Measurements from ENCODE around the gene CGB7. TPM values are rescaled to one million over a fixed set of nuclear protein-coding genes. Genes with fewer than 3 reads are reported as not detected.
"Not testable (repeated sequence)": the region's sequence is repeated elsewhere in the genome, so short reads cannot be mapped to it uniquely, and the experiment has no call there.

The CGB7 gene
- total and polyA plus RNA-seq, 2 experiments from 2014 or later: 0.32 to 0.97 TPM

DNA sequence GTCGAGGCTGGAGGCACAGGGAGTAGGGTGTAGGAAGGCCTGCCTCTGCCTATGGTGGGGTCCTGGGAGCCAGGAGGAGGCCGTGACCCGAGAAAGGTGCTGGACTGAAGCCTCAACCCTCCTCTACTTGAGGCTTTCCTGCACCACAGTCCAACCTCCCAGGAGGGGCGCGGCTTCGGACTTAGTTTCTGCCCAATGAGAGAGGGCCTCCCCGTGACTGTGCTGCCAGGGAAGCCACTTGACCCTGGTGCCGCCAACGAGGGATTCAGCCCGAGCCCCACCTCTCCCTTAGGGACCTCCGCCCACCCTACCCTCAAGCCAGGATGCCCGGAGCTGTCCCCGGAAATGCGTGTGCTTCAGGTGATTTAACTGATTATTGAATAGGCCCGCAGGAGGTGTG, 33.3 kb downstream of the CGB7 start, which contains the start of gene CGB3:
TSS of gene CGB3 (minus strand) at position 101 of the 400 bp plus-strand sequence. CDS start 362 bp downstream, outside the sequence.
- not testable (repeated sequence) for H3K4me2 ChIP-seq; H3K9me3 Mint-ChIP-seq; H3F3A ChIP-seq (replicated peaks; ENCODE audit: low read depth); H3K4me3 ChIP-seq; DNase-seq (ENCODE audit: low spot score); H2AFZ ChIP-seq; H3K27ac Mint-ChIP-seq; H3K36me3 Mint-ChIP-seq (ENCODE audit: low read depth); ATAC-seq; H4K20me1 ChIP-seq (replicated peaks; ENCODE audit: insufficient read depth); H3K27ac ChIP-seq (ENCODE audit: low read depth); H3K9me2 ChIP-seq (ENCODE audit: insufficient read depth); H3K36me3 ChIP-seq (ENCODE audit: insufficient read depth); H3K79me2 ChIP-seq (replicated peaks; ENCODE audit: insufficient read depth); H3K4me3 Mint-ChIP-seq
- Histone ChIP-seq H3K27me3 (ENCODE audit: insufficient read depth) (peaks cover 23% of the 10 kb centered on the region), H3K4me1 (ENCODE audit: insufficient read depth) (peaks cover 16% of the 10 kb centered on the region; the same call in 1 of the 2 replicates)
- Mint-ChIP-seq H3K27me3 (ENCODE audit: insufficient read depth, low read depth, poor library complexity) (peaks cover 11% of the 10 kb centered on the region), H3K4me1 (peaks cover 14% of the 10 kb centered on the region)

DNA sequence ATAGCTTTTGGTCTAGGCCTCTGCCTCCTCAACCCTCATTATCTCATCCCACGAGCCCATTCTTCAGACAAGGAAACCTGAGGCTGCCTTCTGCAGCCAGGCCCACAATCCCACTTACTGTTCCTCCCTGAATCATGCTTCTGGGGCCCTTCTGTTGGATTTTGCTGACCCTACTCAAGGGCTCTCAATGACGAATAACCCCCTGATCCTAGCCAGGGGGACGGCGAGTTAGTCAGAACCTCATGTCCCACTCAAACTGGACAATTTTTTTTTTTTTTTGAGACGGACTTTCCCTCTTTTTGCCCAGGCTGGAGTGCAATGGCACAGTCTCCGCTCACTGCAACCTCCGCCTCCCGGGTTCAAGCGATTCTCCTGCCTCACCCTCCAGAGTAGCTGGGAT, 35.4 kb downstream of the CGB7 start:
- no peak overlapping the region for H3K4me2 ChIP-seq
- TF ChIP-seq CREB1 (CRISPR knock-in tag; IDR thresholded peaks at IDR 0.05; ENCODE audit: low read depth) (no peak), EZH2phosphoT487 (IDR thresholded peaks at IDR 0.05; ENCODE audit: unreplicated experiment) (no peak), POLR2AphosphoS5 (IDR thresholded peaks at IDR 0.05; ENCODE audit: low read depth) (no peak), EZH2 (IDR thresholded peaks at IDR 0.05; ENCODE audit: low read depth, unreplicated experiment) (no peak), NANOG (IDR thresholded peaks at IDR 0.05; ENCODE audit: borderline replicate concordance) (no peak), JUNB (IDR thresholded peaks at IDR 0.05; ENCODE audit: unreplicated experiment) (no peak), ZNF331 (CRISPR knock-in tag; IDR thresholded peaks at IDR 0.05; ENCODE audit: low read depth) (no peak), ZNF114 (CRISPR knock-in tag; IDR thresholded peaks at IDR 0.05) (no peak)
- TF ChIP-seq, protein P1, sequence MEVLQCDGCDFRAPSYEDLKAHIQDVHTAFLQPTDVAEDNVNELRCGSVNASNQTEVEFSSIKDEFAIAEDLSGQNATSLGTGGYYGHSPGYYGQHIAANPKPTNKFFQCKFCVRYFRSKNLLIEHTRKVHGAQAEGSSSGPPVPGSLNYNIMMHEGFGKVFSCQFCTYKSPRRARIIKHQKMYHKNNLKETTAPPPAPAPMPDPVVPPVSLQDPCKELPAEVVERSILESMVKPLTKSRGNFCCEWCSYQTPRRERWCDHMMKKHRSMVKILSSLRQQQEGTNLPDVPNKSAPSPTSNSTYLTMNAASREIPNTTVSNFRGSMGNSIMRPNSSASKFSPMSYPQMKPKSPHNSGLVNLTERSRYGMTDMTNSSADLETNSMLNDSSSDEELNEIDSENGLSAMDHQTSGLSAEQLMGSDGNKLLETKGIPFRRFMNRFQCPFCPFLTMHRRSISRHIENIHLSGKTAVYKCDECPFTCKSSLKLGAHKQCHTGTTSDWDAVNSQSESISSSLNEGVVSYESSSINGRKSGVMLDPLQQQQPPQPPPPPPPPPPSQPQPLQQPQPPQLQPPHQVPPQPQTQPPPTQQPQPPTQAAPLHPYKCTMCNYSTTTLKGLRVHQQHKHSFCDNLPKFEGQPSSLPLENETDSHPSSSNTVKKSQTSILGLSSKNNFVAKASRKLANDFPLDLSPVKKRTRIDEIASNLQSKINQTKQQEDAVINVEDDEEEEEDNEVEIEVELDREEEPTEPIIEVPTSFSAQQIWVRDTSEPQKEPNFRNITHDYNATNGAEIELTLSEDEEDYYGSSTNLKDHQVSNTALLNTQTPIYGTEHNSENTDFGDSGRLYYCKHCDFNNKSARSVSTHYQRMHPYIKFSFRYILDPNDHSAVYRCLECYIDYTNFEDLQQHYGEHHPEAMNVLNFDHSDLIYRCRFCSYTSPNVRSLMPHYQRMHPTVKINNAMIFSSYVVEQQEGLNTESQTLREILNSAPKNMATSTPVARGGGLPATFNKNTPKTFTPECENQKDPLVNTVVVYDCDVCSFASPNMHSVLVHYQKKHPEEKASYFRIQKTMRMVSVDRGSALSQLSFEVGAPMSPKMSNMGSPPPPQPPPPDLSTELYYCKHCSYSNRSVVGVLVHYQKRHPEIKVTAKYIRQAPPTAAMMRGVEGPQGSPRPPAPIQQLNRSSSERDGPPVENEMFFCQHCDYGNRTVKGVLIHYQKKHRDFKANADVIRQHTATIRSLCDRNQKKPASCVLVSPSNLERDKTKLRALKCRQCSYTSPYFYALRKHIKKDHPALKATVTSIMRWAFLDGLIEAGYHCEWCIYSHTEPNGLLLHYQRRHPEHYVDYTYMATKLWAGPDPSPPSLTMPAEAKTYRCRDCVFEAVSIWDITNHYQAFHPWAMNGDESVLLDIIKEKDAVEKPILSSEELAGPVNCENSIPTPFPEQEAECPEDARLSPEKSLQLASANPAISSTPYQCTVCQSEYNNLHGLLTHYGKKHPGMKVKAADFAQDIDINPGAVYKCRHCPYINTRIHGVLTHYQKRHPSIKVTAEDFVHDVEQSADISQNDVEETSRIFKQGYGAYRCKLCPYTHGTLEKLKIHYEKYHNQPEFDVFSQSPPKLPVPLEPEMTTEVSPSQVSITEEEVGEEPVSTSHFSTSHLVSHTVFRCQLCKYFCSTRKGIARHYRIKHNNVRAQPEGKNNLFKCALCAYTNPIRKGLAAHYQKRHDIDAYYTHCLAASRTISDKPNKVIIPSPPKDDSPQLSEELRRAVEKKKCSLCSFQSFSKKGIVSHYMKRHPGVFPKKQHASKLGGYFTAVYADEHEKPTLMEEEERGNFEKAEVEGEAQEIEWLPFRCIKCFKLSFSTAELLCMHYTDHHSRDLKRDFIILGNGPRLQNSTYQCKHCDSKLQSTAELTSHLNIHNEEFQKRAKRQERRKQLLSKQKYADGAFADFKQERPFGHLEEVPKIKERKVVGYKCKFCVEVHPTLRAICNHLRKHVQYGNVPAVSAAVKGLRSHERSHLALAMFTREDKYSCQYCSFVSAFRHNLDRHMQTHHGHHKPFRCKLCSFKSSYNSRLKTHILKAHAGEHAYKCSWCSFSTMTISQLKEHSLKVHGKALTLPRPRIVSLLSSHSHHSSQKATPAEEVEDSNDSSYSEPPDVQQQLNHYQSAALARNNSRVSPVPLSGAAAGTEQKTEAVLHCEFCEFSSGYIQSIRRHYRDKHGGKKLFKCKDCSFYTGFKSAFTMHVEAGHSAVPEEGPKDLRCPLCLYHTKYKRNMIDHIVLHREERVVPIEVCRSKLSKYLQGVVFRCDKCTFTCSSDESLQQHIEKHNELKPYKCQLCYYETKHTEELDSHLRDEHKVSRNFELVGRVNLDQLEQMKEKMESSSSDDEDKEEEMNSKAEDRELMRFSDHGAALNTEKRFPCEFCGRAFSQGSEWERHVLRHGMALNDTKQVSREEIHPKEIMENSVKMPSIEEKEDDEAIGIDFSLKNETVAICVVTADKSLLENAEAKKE (CRISPR knock-in tag; IDR thresholded peaks at IDR 0.05): no peak
- TF ChIP-seq, protein P2, sequence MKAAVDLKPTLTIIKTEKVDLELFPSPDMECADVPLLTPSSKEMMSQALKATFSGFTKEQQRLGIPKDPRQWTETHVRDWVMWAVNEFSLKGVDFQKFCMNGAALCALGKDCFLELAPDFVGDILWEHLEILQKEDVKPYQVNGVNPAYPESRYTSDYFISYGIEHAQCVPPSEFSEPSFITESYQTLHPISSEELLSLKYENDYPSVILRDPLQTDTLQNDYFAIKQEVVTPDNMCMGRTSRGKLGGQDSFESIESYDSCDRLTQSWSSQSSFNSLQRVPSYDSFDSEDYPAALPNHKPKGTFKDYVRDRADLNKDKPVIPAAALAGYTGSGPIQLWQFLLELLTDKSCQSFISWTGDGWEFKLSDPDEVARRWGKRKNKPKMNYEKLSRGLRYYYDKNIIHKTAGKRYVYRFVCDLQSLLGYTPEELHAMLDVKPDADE (IDR thresholded peaks at IDR 0.05): no peak
- TF ChIP-seq, protein P3, sequence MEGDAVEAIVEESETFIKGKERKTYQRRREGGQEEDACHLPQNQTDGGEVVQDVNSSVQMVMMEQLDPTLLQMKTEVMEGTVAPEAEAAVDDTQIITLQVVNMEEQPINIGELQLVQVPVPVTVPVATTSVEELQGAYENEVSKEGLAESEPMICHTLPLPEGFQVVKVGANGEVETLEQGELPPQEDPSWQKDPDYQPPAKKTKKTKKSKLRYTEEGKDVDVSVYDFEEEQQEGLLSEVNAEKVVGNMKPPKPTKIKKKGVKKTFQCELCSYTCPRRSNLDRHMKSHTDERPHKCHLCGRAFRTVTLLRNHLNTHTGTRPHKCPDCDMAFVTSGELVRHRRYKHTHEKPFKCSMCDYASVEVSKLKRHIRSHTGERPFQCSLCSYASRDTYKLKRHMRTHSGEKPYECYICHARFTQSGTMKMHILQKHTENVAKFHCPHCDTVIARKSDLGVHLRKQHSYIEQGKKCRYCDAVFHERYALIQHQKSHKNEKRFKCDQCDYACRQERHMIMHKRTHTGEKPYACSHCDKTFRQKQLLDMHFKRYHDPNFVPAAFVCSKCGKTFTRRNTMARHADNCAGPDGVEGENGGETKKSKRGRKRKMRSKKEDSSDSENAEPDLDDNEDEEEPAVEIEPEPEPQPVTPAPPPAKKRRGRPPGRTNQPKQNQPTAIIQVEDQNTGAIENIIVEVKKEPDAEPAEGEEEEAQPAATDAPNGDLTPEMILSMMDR (conservative IDR thresholded peaks at IDR 0.05; ENCODE audit: low read depth in 2 of 2): no peak

More for the DNA sequence above, 35.4 kb downstream of the CGB7 start:
- Histone ChIP-seq H3K79me2 (replicated peaks; ENCODE audit: insufficient read depth) (no peaks in the 10 kb centered on the region), H4K20me1 (replicated peaks; ENCODE audit: insufficient read depth) (no peaks in the 10 kb centered on the region), H3K4me3 (no peak overlapping the region), H3K27me3 (ENCODE audit: insufficient read depth) (peaks cover 35% of the 10 kb centered on the region), H3K27ac (ENCODE audit: low read depth) (no peak overlapping the region), H2AFZ (no peak overlapping the region), H3K4me1 (ENCODE audit: insufficient read depth) (peaks cover 19% of the 10 kb centered on the region; the same call in 1 of the 2 replicates), H3K9me2 (ENCODE audit: insufficient read depth) (no peaks in the 10 kb centered on the region), H3K36me3 (ENCODE audit: insufficient read depth) (no peaks in the 10 kb centered on the region), H3F3A (replicated peaks; ENCODE audit: low read depth) (0 out of 2 replicates have a peak, but pooled peaks cover 3% of the 10 kb centered on the region)
- Mint-ChIP-seq H3K4me3 (no peak overlapping the region), H3K27me3 (ENCODE audit: insufficient read depth, low read depth, poor library complexity) (peaks cover 24% of the 10 kb centered on the region), H3K27ac (no peak overlapping the region), H3K36me3 (ENCODE audit: low read depth) (no peaks in the 10 kb centered on the region), H3K9me3 (peaks cover 3% of the 10 kb centered on the region; the same call in 1 of the 3 replicates), H3K4me1 (peaks cover 22% of the 10 kb centered on the region)
- no peak for DNase-seq (ENCODE audit: low spot score)
- no peak for ATAC-seq

All from GM23338 (cell line).